Thyroid gland (tissue), 4 donors: ENCODE measurements around the gene MMP14.
"Not testable (repeated sequence)": the region's sequence is repeated elsewhere in the genome, so short reads cannot be mapped to it uniquely, and the experiment has no call there.

ENCODE experiments used
- CTCF ChIP-seq, 6 experiments: fragments of 200-600 bp in 3 of 6; fragments of 450-650 bp in 3 of 6; sonication (generic) in 3 of 6; IDR thresholded peaks; one replicate each; pipeline ENCODE4 v1.5.1; 2016 to 2019; ENCODE audit warnings: antibody characterized with exemption in 6 of 6, mild to moderate bottlenecking in 2 of 6, inconsistent platforms in 1 of 6, moderate library complexity in 1 of 6
- POLR2A ChIP-seq, 2 donors: fragments of 450-650 bp; IDR thresholded peaks; one replicate each; pipeline ENCODE4 v1.6.1; 2017; ENCODE audit warnings: antibody characterized with exemption in 2 of 2, mild to moderate bottlenecking in 2 of 2, moderate library complexity in 1 of 2

DNA sequence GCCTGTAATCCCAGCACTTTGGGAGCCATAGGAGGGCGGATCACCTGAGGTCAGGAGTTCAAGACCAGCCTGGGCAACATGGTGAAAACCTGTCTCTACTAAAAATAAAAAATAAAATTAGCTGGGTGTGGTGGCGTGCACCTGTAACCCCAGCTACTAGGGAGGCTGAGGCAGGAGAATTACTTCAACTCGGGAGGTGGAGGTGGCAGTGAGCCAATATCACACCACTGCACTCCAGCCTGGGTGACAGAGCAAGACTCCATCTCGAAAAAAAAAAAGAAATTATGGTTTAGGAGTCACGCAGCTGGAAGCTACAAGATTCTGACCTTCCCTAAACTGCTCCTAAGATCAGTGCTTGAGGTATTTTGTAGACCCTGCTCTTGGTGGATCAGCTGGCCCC, 42.8 kb upstream of the MMP14 start:
- TF ChIP-seq CTCF, POLR2A (IDR thresholded peaks at IDR 0.05): not testable (repeated sequence)
